Keratinocyte (primary cell): ENCODE measurements around the gene CHP1. TPM values are rescaled to one million over a fixed set of nuclear protein-coding genes. Genes with fewer than 3 reads are reported as not detected.
"Not testable (repeated sequence)": the region's sequence is repeated elsewhere in the genome, so short reads cannot be mapped to it uniquely, and the experiment has no call there.

Experiments
- DNase-seq: peaks from one replicate; pipeline ENCODE4 v3.0.0-alpha.2; 2011; ENCODE audit warnings: low read depth, missing footprints, low spot score
- FAIRE-seq: peaks from 2 replicates; lab custom pipeline; 2011; peaks lifted over from hg19 to GRCh38; lab: Jason Lieb, UNC
- H2AFZ ChIP-seq: 2 replicates; pipeline ENCODE4 v1.6.0; 2012; ENCODE audit warnings: low read length, control low read depth, inconsistent platforms; ENCODE audit not compliant: control insufficient read depth
- H3K27ac ChIP-seq: 2 replicates; pipeline ENCODE4 v1.5.1; 2011; ENCODE audit warnings: low read length; ENCODE audit not compliant: control insufficient read depth, insufficient read depth
- H3K27me3 ChIP-seq: 3 replicates; pipeline ENCODE4 v1.6.0; 2011; ENCODE audit warnings: low read length; ENCODE audit not compliant: control insufficient read depth, insufficient read depth; ENCODE audit errors: extremely low read depth
- H3K36me3 ChIP-seq, 2 experiments: 2 replicates in 1 of 2; 3 replicates in 1 of 2; pipeline ENCODE4 v1.5.1; 2011; ENCODE audit warnings: low read length in 2 of 2, mild to moderate bottlenecking in 1 of 2; ENCODE audit not compliant: control insufficient read depth in 2 of 2, insufficient read depth in 2 of 2; ENCODE audit errors: extremely low read depth in 1 of 2
- H3K4me1 ChIP-seq: 3 replicates; pipeline ENCODE4 v1.5.1; 2011; ENCODE audit warnings: low read length; ENCODE audit not compliant: control insufficient read depth, insufficient read depth; ENCODE audit errors: extremely low read depth
- H3K4me2 ChIP-seq: 3 replicates; pipeline ENCODE4 v1.6.0; 2011; ENCODE audit warnings: low read depth, low read length; ENCODE audit not compliant: control insufficient read depth, insufficient read depth; ENCODE audit errors: extremely low read depth
- H3K4me3 ChIP-seq, 3 experiments: fragments of 200-600 bp in 1 of 3; sonication (generic) in 1 of 3; 2 replicates in 2 of 3; 3 replicates in 1 of 3; pipeline ENCODE4 v1.5.1; 2011 to 2016; ENCODE audit warnings: low read length in 3 of 3, mild to moderate bottlenecking in 3 of 3, control low read depth in 2 of 3, inconsistent platforms in 1 of 3, low read depth in 1 of 3, mixed read lengths in 1 of 3, mixed run types in 1 of 3, moderate library complexity in 1 of 3; ENCODE audit not compliant: control insufficient read depth in 2 of 3, insufficient read depth in 2 of 3; ENCODE audit errors: extremely low read depth in 1 of 3
- H3K79me2 ChIP-seq: 2 replicates; pipeline ENCODE4 v1.6.0; 2012; ENCODE audit warnings: low read length; ENCODE audit not compliant: control insufficient read depth, insufficient read depth
- H3K9ac ChIP-seq: 3 replicates; pipeline ENCODE4 v1.6.0; 2011; ENCODE audit warnings: low read length; ENCODE audit not compliant: control insufficient read depth, insufficient read depth; ENCODE audit errors: extremely low read depth
- H3K9me1 ChIP-seq: 3 replicates; pipeline ENCODE4 v1.6.0; 2011; ENCODE audit warnings: low read length; ENCODE audit not compliant: control insufficient read depth, insufficient read depth; ENCODE audit errors: extremely low read depth
- H3K9me3 ChIP-seq: 2 replicates; pipeline ENCODE4 v1.5.1; 2012; ENCODE audit warnings: low read depth, low read length; ENCODE audit not compliant: control insufficient read depth
- H4K20me1 ChIP-seq: 3 replicates; pipeline ENCODE4 v1.6.0; 2011; ENCODE audit warnings: low read length; ENCODE audit not compliant: control insufficient read depth, insufficient read depth; ENCODE audit errors: extremely low read depth
- CTCF ChIP-seq, 3 experiments: IDR thresholded peaks in 1 of 3; conservative IDR thresholded peaks in 1 of 3; optimal IDR thresholded peaks in 1 of 3; 2 replicates in 2 of 3; 3 replicates in 1 of 3; pipeline versions ENCODE3 to v1.5.1; 2011; ENCODE audit warnings: low read length in 3 of 3, mild to moderate bottlenecking in 3 of 3, moderate library complexity in 2 of 3, control low read depth in 1 of 3, inconsistent platforms in 1 of 3; ENCODE audit not compliant: insufficient read depth in 2 of 3; ENCODE audit errors: extremely low read depth in 1 of 3
- EZH2 ChIP-seq: IDR thresholded peaks from one replicate; pipeline ENCODE4 v1.6.1; 2012; ENCODE audit warnings: inconsistent platforms, mild to moderate bottlenecking, low read length, moderate library complexity
- dilution Hi-C: fragments of 300-500 bp; cut with MboI; formaldehyde crosslinking; loops from one replicate; pipeline ENCODE4 v1.7.0; 2020; ENCODE audit warnings: low sequenced_read_pairs; ENCODE audit not compliant: extremely low pct_ligation_motif_present
- polyA plus RNA-seq, 5 experiments: library from polyadenylated mRNA; depleted of rRNA in 3 of 5; stranded (reverse) in 3 of 5; stranded (forward) in 1 of 5; unstranded in 1 of 5; fragments of >200 nt; gene quantifications; 1 replicate in 1 of 5; 2 replicates in 3 of 5; 3 replicates in 1 of 5; pipeline versions ENCODE4 v1.2.1 to v1.2.3, GENCODE V29; 2011 to 2012; ENCODE audit warnings: missing spikeins in 2 of 5, low read depth in 1 of 5, low replicate concordance in 1 of 5

CHP1 gene
- polyA plus RNA-seq, 1 donor (not counting 4 experiments of a cell fraction or from before 2014, with no cell fraction given) = 98.5 TPM

DNA sequence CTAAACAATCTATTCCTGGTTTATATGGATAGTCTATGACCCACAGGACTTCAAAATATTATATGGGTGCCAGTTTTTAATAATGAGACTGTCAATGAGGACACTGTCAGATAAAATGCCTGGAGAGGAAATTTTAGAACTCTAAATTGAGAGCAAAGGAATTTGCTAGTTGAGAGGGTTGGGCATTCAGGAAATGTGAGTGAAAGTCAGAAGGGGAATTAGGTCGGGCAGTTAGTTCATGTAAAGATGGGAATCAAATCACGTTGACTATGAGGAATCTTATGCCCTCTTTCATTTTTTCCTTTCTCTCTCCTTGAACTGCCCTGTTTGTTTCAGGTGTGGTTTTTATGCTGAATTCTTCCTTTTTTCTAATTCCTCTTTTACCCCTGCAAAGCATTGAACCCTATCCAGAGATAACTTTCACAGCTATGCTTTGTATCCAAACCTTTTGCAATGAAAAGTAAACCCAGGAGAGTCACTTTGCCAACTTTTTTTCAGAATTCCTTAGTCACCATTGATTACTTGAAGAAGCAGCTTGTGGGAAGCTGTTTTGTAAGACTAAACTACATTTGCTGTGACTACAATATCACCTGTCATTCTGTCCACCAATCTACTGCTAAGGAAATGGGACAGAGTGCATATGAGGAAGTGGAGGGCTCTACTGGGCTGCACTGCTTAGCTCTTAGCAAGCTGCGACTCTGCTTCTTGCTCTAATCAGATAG, 27.8 kb downstream of the CHP1 start:
- DNase-seq = no peak
- Histone ChIP-seq H4K20me1 (no peaks in the 10 kb centered on the region), H3K4me2 (no peak overlapping the region), H3K4me3 (no peak overlapping the region), H3K36me3 (peaks cover 16 to 22% of the 10 kb centered on the region in 2 experiments), H3K9me1 (no peaks in the 10 kb centered on the region), H3K9me3 (no peaks in the 10 kb centered on the region), H3K9ac (no peak overlapping the region), H3K4me1 (peaks cover 13% of the 10 kb centered on the region), H2AFZ (no peak overlapping the region), H3K27me3 (no peaks in the 10 kb centered on the region), H3K79me2 (no peaks in the 10 kb centered on the region), H3K27ac (no peak overlapping the region)
- TF ChIP-seq CTCF (optimal IDR thresholded peaks at IDR 0.05 in 1 of 3, IDR thresholded peaks at IDR 0.05 in 1 of 3, conservative IDR thresholded peaks at IDR 0.05 in 1 of 3; ENCODE audit: extremely low read depth in 1 of 3, insufficient read depth in 2 of 3, low read length in 3 of 3) (no peak), EZH2 (no peak)
- FAIRE-seq = no peak
- dilution Hi-C loops = no loop called here

DNA sequence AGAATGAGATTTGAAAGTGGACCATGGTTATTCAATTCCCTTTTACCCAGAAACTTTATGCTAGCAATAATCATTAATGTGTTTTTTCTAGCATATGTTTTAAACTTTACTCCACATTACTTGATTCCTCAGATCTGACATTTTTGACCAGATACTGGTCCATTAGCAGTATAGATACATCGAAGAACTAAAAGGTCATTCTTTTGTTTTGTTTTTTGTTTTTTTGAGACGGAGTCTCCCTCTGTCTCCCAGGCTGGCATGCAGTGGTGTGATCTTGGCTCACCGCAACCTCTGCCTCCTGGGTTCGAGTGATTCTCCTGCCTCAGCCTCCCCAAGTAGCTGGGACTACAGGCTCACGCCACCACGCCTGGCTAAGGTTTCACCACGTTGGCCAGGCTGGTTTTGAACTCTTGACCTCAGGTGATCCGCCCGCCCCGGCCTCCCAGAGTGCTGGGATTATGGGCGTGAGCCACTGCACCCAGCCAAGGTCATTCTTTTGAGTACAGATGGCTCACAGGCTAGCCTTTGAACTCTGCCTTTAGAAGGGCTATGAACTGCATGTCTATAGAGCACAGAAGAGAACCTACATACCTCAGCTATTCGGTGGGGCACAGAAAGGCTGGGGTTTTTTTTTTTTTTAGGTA, 28.6 kb downstream of the CHP1 start:
- H3K36me3 ChIP-seq = peaks cover 12 to 22% of the 10 kb centered on the region in 2 experiments
- H3K9me1 ChIP-seq = no peaks in the 10 kb centered on the region
- H2AFZ ChIP-seq = no peak overlapping the region
- DNase-seq = no peak
- H4K20me1 ChIP-seq = no peaks in the 10 kb centered on the region
- TF ChIP-seq EZH2 = no peak
- no peak for TF ChIP-seq CTCF (optimal IDR thresholded peaks at IDR 0.05 in 1 of 3, IDR thresholded peaks at IDR 0.05 in 1 of 3, conservative IDR thresholded peaks at IDR 0.05 in 1 of 3; ENCODE audit: extremely low read depth in 1 of 3, insufficient read depth in 2 of 3, low read length in 3 of 3)
- H3K9ac ChIP-seq = no peak overlapping the region
- H3K79me2 ChIP-seq = no peaks in the 10 kb centered on the region
- H3K4me1 ChIP-seq = peaks cover 17% of the 10 kb centered on the region
- no peaks in the 10 kb centered on the region for H3K27me3 ChIP-seq
- H3K9me3 ChIP-seq = no peaks in the 10 kb centered on the region
- H3K4me2 ChIP-seq = no peak overlapping the region
- no peak overlapping the region for H3K27ac ChIP-seq
- dilution Hi-C loops = no loop called here
- no peak overlapping the region for H3K4me3 ChIP-seq
- FAIRE-seq = no peak

GRCh38 chr15:41260924-41261323, 29.9 kb downstream of the CHP1 start:
- H3K79me2 ChIP-seq, H3K27me3 ChIP-seq, H3K4me2 ChIP-seq, H3K9ac ChIP-seq, dilution Hi-C loops, H3K9me3 ChIP-seq, H2AFZ ChIP-seq, DNase-seq, H4K20me1 ChIP-seq, H3K4me3 ChIP-seq, H3K9me1 ChIP-seq, FAIRE-seq, H3K27ac ChIP-seq: not testable (repeated sequence)
- H3K36me3 ChIP-seq = peaks cover 13 to 27% of the 10 kb centered on the region in 2 experiments
- H3K4me1 ChIP-seq = peaks cover 17% of the 10 kb centered on the region
